HepG2 (cell line): ENCODE measurements around the gene SOCS3. TPM values are rescaled to one million over a fixed set of nuclear protein-coding genes. Genes with fewer than 3 reads are reported as not detected.

ENCODE experiments used
- ARID2 ChIP-seq: sonication (generic); formaldehyde crosslinking; IDR thresholded peaks from 2 replicates; pipeline ENCODE4 v1.8.1; 2022; ENCODE audit warnings: mild to moderate bottlenecking, missing genetic modification reagents, borderline replicate concordance
- ATF7-NPFF ChIP-seq: sonication (generic); formaldehyde crosslinking; IDR thresholded peaks from 2 replicates; pipeline ENCODE4 v1.8.1; 2023; ENCODE audit warnings: mild to moderate bottlenecking, low read depth, missing genetic modification reagents, moderate library complexity
- CTCF ChIP-seq: sonication (generic); formaldehyde crosslinking; IDR thresholded peaks from 2 replicates; pipeline ENCODE4 v1.5.0; 2020; ENCODE audit warnings: mild to moderate bottlenecking, missing genetic modification reagents, moderate library complexity
- DPF2 ChIP-seq: sonication (generic); formaldehyde crosslinking; IDR thresholded peaks from 2 replicates; pipeline ENCODE4 v1.4.0; 2020; ENCODE audit warnings: mild to moderate bottlenecking, low read depth, missing genetic modification reagents, borderline replicate concordance
- EZH2 ChIP-seq: conservative IDR thresholded peaks from 2 replicates; pipeline ENCODE4 v1.6.1; 2012; ENCODE audit warnings: mild to moderate bottlenecking, low read depth, low read length, moderate library complexity
- HNF1A ChIP-seq, 2 experiments: sonication (generic) in 1 of 2; formaldehyde crosslinking in 1 of 2; IDR thresholded peaks; 2 replicates each; pipeline versions ENCODE4 v1.4.0 to v1.6.1; 2016 to 2020; ENCODE audit warnings: borderline replicate concordance in 1 of 2, low read depth in 1 of 2, mild to moderate bottlenecking in 1 of 2, missing genetic modification reagents in 1 of 2
- MBD4 ChIP-seq: IDR thresholded peaks from 2 replicates; pipeline ENCODE4 v1.6.1; 2012; ENCODE audit warnings: low read length, inconsistent platforms, borderline replicate concordance
- PATZ1 ChIP-seq: sonication (generic); formaldehyde crosslinking; IDR thresholded peaks from 2 replicates; pipeline ENCODE4 v1.4.0; 2020; ENCODE audit warnings: missing genetic modification reagents
- PLSCR1 ChIP-seq: sonication (generic); formaldehyde crosslinking; IDR thresholded peaks from 2 replicates; pipeline ENCODE4 v1.5.0; 2020; ENCODE audit warnings: missing genetic modification reagents, mild to moderate bottlenecking, borderline replicate concordance
- POLR2G ChIP-seq: fragments of 200-400 bp; formaldehyde crosslinking; IDR thresholded peaks from 2 replicates; pipeline ENCODE4 v1.6.1; 2018; ENCODE audit warnings: mild to moderate bottlenecking, low read depth, low read length, moderate library complexity
- SAP130 ChIP-seq: IDR thresholded peaks from 2 replicates; pipeline ENCODE4 v1.6.1; 2016; ENCODE audit warnings: low read depth
- UBTF ChIP-seq: sonication (generic); formaldehyde crosslinking; IDR thresholded peaks from 2 replicates; pipeline ENCODE4 v1.4.0; 2020; ENCODE audit warnings: mild to moderate bottlenecking, missing genetic modification reagents
- YEATS4 ChIP-seq: sonication (generic); formaldehyde crosslinking; IDR thresholded peaks from 2 replicates; pipeline ENCODE4 v1.4.0; 2020; ENCODE audit warnings: missing genetic modification reagents, borderline replicate concordance
- ZNF12 ChIP-seq: sonication (generic); formaldehyde crosslinking; IDR thresholded peaks from 2 replicates; pipeline ENCODE4 v1.5.0; 2020; ENCODE audit warnings: missing genetic modification reagents
- ZNF230 ChIP-seq: sonication (generic); formaldehyde crosslinking; IDR thresholded peaks from 2 replicates; pipeline ENCODE4 v1.4.0; 2020; ENCODE audit warnings: mild to moderate bottlenecking, missing genetic modification reagents
- ZNF253 ChIP-seq: sonication (generic); formaldehyde crosslinking; IDR thresholded peaks from 2 replicates; pipeline ENCODE4 v1.8.0; 2022; ENCODE audit warnings: mild to moderate bottlenecking, missing genetic modification reagents, borderline replicate concordance
- ZNF556 ChIP-seq: sonication (generic); formaldehyde crosslinking; IDR thresholded peaks from 2 replicates; pipeline ENCODE4 v1.4.0; 2020; ENCODE audit warnings: mild to moderate bottlenecking, missing genetic modification reagents, borderline replicate concordance
- ZNF850 ChIP-seq: sonication (generic); formaldehyde crosslinking; conservative IDR thresholded peaks from 2 replicates; pipeline ENCODE4 v1.9.0; 2021; ENCODE audit warnings: mild to moderate bottlenecking, missing genetic modification reagents
- polyA plus RNA-seq, 8 experiments: library from polyadenylated mRNA; depleted of rRNA in 3 of 8; stranded (reverse) in 7 of 8; unstranded in 1 of 8; fragments of >200 nt; fragmentation: Illumina TruSeq in 4 of 8; extraction: Trizol in 4 of 8; gene quantifications; 2 replicates each; pipeline versions ENCODE4 v1.2.1 to v1.2.3, GENCODE V29; 2011 to 2016; ENCODE audit warnings: low read depth in 4 of 8, missing spikeins in 1 of 8, mixed read lengths in 1 of 8; ENCODE audit not compliant: insufficient read depth in 1 of 8
- total RNA-seq, 5 experiments: library from RNA; depleted of rRNA; stranded (reverse); fragments of >200 nt; fragmentation: Illumina TruSeq; extraction: Trizol; gene quantifications; 2 replicates each; pipeline ENCODE4 v1.2.3, GENCODE V29; 2016; ENCODE audit warnings: low read depth in 1 of 5

SOCS3 gene
- total and polyA plus RNA-seq, 2 of the 13 experiments (the other 11 are each of a cell fraction or from before 2014, with no cell fraction given): 0.77 to 2.4 TPM

- TF ChIP-seq PATZ1 (CRISPR knock-in tag) (peak; percentile 82), HNF1A (IDR thresholded peaks at IDR 0.05; ENCODE audit: low read depth) (no peak), HNF1A (CRISPR knock-in tag; IDR thresholded peaks at IDR 0.05; ENCODE audit: borderline replicate concordance) (no peak; the same call in none of the 2 replicates), DPF2 (CRISPR knock-in tag) (no peak), MBD4 (no peak), ARID2 (CRISPR knock-in tag) (no peak), UBTF (CRISPR knock-in tag) (peak; percentile 81), SAP130 (peak; percentile 61), ATF7-NPFF (CRISPR knock-in tag) (no peak), YEATS4 (no peak), POLR2G (no peak), ZNF12 (CRISPR knock-in tag) (peak; percentile 7), ZNF253 (no peak), ZNF230 (CRISPR knock-in tag) (no peak), CTCF (no peak), ZNF850 (CRISPR knock-in tag) (no peak), PLSCR1 (CRISPR knock-in tag) (no peak), ZNF556 (CRISPR knock-in tag) (no peak), EZH2 (no peak)
These were observed 8.3 kb downstream of the SOCS3 start (continued) for GRCh38 chr17:78351449-78352006.
